GM13976 (cell line): ENCODE measurements around the gene GNA12.

Experiments
- DNase-seq: peaks from one replicate; pipeline ENCODE4 v3.0.0; 2012; ENCODE audit warnings: low spot score
- CTCF ChIP-seq: IDR thresholded peaks from 2 replicates; pipeline ENCODE4 v1.5.1; 2012; ENCODE audit warnings: borderline replicate concordance, mild to moderate bottlenecking; ENCODE audit not compliant: insufficient read depth; ENCODE audit errors: extremely low read depth, missing control alignments, control extremely low read depth
- in situ Hi-C: fragments of 300-500 bp; cut with MboI; formaldehyde crosslinking; loops from one replicate; pipeline ENCODE4 v1.12.0; 2022; ENCODE audit warnings: low sequenced_read_pairs, mixed read lengths, inconsistent platforms; ENCODE audit not compliant: unreplicated experiment

Gene GNA12

DNA sequence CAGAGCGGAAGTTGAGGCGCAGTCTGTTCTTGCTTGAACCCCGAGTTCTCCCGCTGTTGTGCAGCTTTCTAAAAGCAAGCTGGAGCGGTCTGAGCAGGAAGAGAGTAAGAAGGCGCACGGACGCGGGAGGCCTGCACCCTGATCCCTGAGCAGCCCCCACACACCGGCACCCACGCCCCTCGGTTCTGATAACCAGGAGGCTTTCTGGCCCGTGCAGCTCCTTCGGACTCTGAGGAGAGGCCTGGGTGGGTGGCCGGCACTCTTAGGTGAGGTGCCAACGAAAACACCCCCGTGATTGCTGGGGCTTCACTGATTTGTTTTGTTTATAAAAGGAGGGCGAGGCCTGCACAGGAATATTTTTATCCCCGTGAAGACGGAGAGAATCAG is 127.2 kb downstream of the GNA12 start:
- in situ Hi-C loops, result no loop called here
- no peak for DNase-seq
- no peak for TF ChIP-seq CTCF

DNA sequence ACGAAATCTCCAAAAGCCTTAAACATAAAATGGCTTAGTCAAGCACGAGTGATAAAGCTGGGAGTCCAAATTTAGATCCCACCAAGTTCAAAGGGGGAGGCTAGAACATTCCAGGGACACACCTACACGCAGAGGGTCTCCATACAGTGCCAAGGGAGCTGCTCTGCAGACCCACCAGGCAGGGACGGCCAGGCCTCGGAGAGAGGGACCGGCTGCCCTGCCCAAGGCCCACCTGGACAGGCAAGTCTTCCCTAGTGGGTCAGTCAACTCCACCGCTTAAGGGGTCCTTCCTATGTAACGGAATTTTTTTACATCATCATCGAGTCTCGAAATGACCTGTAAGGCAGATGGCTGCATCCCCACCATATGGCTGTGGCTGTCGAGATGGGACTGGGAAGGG is 127.6 kb downstream of the GNA12 start:
- DNase-seq, result no peak
- TF ChIP-seq CTCF, result no peak
- in situ Hi-C loops, result no loop called here

DNA sequence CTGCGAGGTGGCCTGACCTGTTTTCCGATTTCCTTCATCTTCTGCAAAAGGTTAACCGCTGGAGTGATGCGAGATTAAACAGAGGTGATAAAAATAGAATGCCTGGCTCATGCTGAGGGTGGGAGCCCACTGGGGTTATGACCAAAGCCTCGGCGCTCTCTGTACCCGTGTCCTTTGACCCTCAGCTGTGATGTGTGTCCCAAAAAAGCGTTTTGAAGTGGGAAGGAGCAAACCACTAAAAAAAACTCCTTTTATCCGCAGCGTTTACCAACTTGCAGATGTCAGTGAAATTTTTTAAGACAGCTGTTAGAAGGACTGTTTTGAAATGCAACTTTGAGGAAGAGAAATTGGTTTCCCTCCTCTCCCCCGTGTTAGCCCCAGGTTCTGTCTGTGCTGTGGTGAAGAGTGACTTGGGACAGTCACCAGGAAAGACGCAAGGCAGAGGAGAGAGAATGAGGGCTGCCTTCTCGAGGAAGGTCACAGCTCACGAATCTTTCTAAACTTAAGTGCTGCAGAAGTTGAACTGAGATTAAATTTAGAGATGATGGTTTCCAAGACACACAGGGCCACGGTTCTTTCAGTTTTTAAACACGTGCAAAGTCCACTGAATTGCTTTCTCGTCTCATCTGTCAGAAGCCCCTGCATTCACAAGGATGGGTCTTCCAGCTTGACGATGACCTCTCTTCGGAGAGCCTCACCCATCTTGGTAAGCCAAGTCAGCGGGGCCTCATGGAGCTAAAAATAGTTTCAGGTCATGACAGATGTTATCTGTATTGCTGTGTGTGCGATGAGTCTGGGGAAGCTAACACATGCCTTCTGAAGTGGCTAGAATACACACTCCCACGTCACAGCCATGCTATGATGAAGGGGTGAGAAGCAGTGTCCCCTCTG is 128.5 kb downstream of the GNA12 start:
- peak; percentile 61 for DNase-seq
- no peak for TF ChIP-seq CTCF
- in situ Hi-C loops, result no loop called here

- no peak for DNase-seq
- TF ChIP-seq CTCF, result no peak
- in situ Hi-C loops, result no loop called here
Measured at GRCh38 chr7:2714636-2715035, 129.5 kb downstream of the GNA12 start.

- no peak for TF ChIP-seq CTCF
- in situ Hi-C loops, result no loop called here
- no peak for DNase-seq
Measured at GRCh38 chr7:2713978-2714377, 130.1 kb downstream of the GNA12 start.

DNA sequence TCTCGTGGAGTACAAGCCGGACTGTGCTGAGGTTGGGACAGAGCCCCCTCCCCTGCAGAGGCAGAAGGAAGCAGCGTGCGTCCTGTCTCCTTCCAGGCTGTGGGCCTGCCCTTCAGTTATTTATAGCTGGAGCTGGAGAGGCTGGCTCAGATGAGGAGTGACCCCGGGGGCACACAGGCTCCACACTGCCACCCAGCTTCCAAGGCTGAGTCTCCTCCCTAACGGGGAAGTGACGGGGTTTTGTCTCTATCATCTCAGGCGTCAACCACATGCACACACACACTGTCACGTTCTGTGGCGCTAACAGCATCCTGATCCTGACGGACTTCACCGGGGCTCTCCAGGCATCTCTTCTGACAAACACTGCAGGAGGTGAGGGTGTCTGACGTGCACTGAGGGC is 130.7 kb downstream of the GNA12 start:
- in situ Hi-C loops, result no loop called here
- no peak for DNase-seq
- TF ChIP-seq CTCF, result no peak
